GM21381 (cell line): ENCODE data around the gene B3GALNT2.
"Not testable (repeated sequence)": the region's sequence is repeated elsewhere in the genome, so short reads cannot be mapped to it uniquely, and the experiment has no call there.

ENCODE experiments used
- ATAC-seq: cut with Tn5 transposase; IDR thresholded peaks from one replicate; pipeline ENCODE4 v1.9.1; 2021; ENCODE audit warnings: mild to moderate bottlenecking, moderate library complexity; ENCODE audit not compliant: unreplicated experiment

Gene B3GALNT2

GRCh38 chr1:235504494-235505222 lies 406 bp upstream of the B3GALNT2 start:
- ATAC-seq = peak; percentile 81

GRCh38 chr1:235503403-235504121 lies 690 bp downstream of the B3GALNT2 start:
- ATAC-seq = peak; percentile 3

GRCh38 chr1:235502601-235503402 lies 1.4 kb downstream of the B3GALNT2 start:
- ATAC-seq = no peak

- ATAC-seq = no peak
Observed at GRCh38 chr1:235500971-235501540, 3.2 kb downstream of the B3GALNT2 start.

GRCh38 chr1:235495551-235495950 lies 8.7 kb downstream of the B3GALNT2 start:
- no peak for ATAC-seq

- no peak for ATAC-seq
Observed at GRCh38 chr1:235495030-235495429, 9.2 kb downstream of the B3GALNT2 start.

GRCh38 chr1:235494531-235494930 lies 9.7 kb downstream of the B3GALNT2 start:
- no peak for ATAC-seq

GRCh38 chr1:235491644-235492043 lies 12.6 kb downstream of the B3GALNT2 start:
- no peak for ATAC-seq

- ATAC-seq = no peak
Observed at GRCh38 chr1:235486321-235486720, 17.9 kb downstream of the B3GALNT2 start.

- no peak for ATAC-seq
Observed at GRCh38 chr1:235485558-235485957, 18.7 kb downstream of the B3GALNT2 start.

GRCh38 chr1:235483090-235483489 lies 21.2 kb downstream of the B3GALNT2 start:
- ATAC-seq = no peak

- ATAC-seq = no peak
Observed at GRCh38 chr1:235473806-235474205, 30.4 kb downstream of the B3GALNT2 start.

GRCh38 chr1:235470741-235471439 lies 33.4 kb downstream of the B3GALNT2 start:
- no peak for ATAC-seq

GRCh38 chr1:235469897-235470296 lies 34.4 kb downstream of the B3GALNT2 start:
- not testable (repeated sequence) for ATAC-seq

- no peak for ATAC-seq
Observed at GRCh38 chr1:235468970-235469369, 35.3 kb downstream of the B3GALNT2 start.

GRCh38 chr1:235468004-235468403 lies 36.2 kb downstream of the B3GALNT2 start:
- ATAC-seq = no peak

GRCh38 chr1:235465066-235465465 lies 39.2 kb downstream of the B3GALNT2 start:
- ATAC-seq = no peak

- ATAC-seq = not testable (repeated sequence)
Observed at GRCh38 chr1:235462832-235463231, 41.4 kb downstream of the B3GALNT2 start.

- no peak for ATAC-seq
Observed at GRCh38 chr1:235461954-235462353, 42.3 kb downstream of the B3GALNT2 start.

GRCh38 chr1:235460770-235461169 lies 43.5 kb downstream of the B3GALNT2 start:
- ATAC-seq = no peak

GRCh38 chr1:235457856-235458255 lies 46.4 kb downstream of the B3GALNT2 start:
- ATAC-seq = not testable (repeated sequence)
